CD4-positive, alpha-beta T cell (primary cell): Measurements from ENCODE around the gene ZMYND15. TPM values are rescaled to one million over a fixed set of nuclear protein-coding genes. Genes with fewer than 3 reads are reported as not detected.

Experiments used
- ATAC-seq: fragments of 200-7000 bp; cut with Tn5 transposase; one replicate; pipeline ENCODE4 v1.10.0; 2022; ENCODE audit warnings: mild to moderate bottlenecking; ENCODE audit not compliant: poor library complexity
- CTCF ChIA-PET: fragments of 350-600 bp; sonication (Branson Sonifier 250); formaldehyde crosslinking; loops from one replicate; lab custom pipeline; 2021; ENCODE audit warnings: antibody characterized with exemption, inconsistent platforms; lab: Charles Lee
- POLR2A ChIA-PET: fragments of 350-600 bp; sonication (Branson Sonifier 250); formaldehyde crosslinking; loops from one replicate; lab custom pipeline; 2021; ENCODE audit warnings: antibody characterized with exemption, inconsistent platforms; lab: Charles Lee
- DNase-seq, 14 experiments: peaks; one replicate each; pipeline ENCODE4 v3.0.0-alpha.2; 2013 to 2020; ENCODE audit warnings: mixed read lengths in 2 of 14
- H3K27ac ChIP-seq, 2 donors: one replicate each; pipeline versions ENCODE4 v1.5.1 to v1.7.0; 2013; ENCODE audit warnings: low read length in 2 of 2, low read depth in 1 of 2, mild to moderate bottlenecking in 1 of 2
- H3K27me3 ChIP-seq, 2 experiments: 1 replicate in 1 of 2; 2 replicates in 1 of 2; pipeline versions ENCODE4 v1.6.1 to v1.7.0; 2013; ENCODE audit warnings: low read length in 2 of 2, control low read depth in 1 of 2, mild to moderate bottlenecking in 1 of 2, moderate library complexity in 1 of 2; ENCODE audit not compliant: insufficient read depth in 2 of 2, control insufficient read depth in 1 of 2
- H3K36me3 ChIP-seq: one replicate; pipeline ENCODE4 v1.6.1; 2013; ENCODE audit warnings: low read length, control low read depth; ENCODE audit not compliant: insufficient read depth
- H3K4me1 ChIP-seq: one replicate; pipeline ENCODE4 v1.6.1; 2013; ENCODE audit warnings: low read length, control low read depth; ENCODE audit not compliant: insufficient read depth
- H3K4me3 ChIP-seq: one replicate; pipeline ENCODE4 v1.5.1; 2013; ENCODE audit warnings: mild to moderate bottlenecking, low read length, moderate library complexity
- H3K9me3 ChIP-seq, 2 experiments: 1 replicate in 1 of 2; 2 replicates in 1 of 2; pipeline versions ENCODE4 v1.6.1 to v1.7.0; 2013; ENCODE audit warnings: low read length in 2 of 2, mild to moderate bottlenecking in 2 of 2, control low read depth in 1 of 2, moderate library complexity in 1 of 2; ENCODE audit not compliant: control insufficient read depth in 1 of 2, insufficient read depth in 1 of 2
- H3K27ac Mint-ChIP-seq: one replicate; pipeline ENCODE4 v1.8.0; 2020; ENCODE audit warnings: mixed read lengths
- H3K27me3 Mint-ChIP-seq: one replicate; pipeline ENCODE4 v1.8.0; 2021; ENCODE audit warnings: mixed read lengths
- H3K36me3 Mint-ChIP-seq: one replicate; pipeline ENCODE4 v1.8.0; 2021; ENCODE audit warnings: low read depth, mixed read lengths
- H3K4me1 Mint-ChIP-seq: one replicate; pipeline ENCODE4 v1.8.0; 2021; ENCODE audit warnings: low read depth, mixed read lengths
- H3K4me3 Mint-ChIP-seq: one replicate; pipeline ENCODE4 v1.8.0; 2020; ENCODE audit warnings: mild to moderate bottlenecking, mixed read lengths
- H3K9me3 Mint-ChIP-seq: one replicate; pipeline ENCODE4 v1.8.0; 2020; ENCODE audit warnings: mixed read lengths
- intact Hi-C, 2 experiments: fragments of 100-400 bp; cut with DNase I in 1 of 2; cut with micrococcal nuclease in 1 of 2; formaldehyde crosslinking; loops; one replicate each; pipeline versions ENCODE4 v1.15.1 to v1.9.0; 2023 to 2025; cut with DNase I, micrococcal nuclease
- total RNA-seq, 174 experiments: library from RNA in 2 of 174; stranded (reverse) in 2 of 174; gene quantifications; one replicate each; pipeline ENCODE4 v1.2.3 and lab custom pipeline; 2021 to 2026
- TF ChIP-seq, protein P1 (sequence below): fragments of 200-600 bp; IDR thresholded peaks from one replicate; pipeline ENCODE4 v1.8.0; 2022; ENCODE audit warnings: antibody characterized with exemption, mild to moderate bottlenecking

ZMYND15 gene
- total RNA-seq, 2 experiments from 2014 or later: 3.1 to 3.3 TPM

DNA sequence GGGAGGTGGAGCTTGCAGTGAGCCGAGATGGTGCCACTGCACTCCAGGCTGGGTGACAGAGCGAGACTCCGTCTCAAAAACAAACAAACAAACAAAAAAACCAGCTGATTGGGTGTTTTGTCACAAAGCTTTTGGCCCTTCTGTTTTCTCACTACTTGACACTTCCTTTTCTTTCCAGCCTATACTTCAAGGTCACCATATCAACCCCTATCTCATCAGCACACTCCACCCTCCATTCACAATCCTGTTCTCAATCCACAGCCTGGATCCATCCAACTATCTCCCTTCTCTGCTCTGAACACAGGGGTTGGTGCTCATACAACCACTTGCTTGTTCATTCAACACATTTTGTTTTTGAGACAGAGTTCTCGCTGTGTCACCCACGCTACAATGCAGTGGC, 15.0 kb upstream of the ZMYND15 start:
- Histone ChIP-seq H3K4me3 (no peak overlapping the region), H3K27me3 (no peaks in the 10 kb centered on the region), H3K9me3 (no peaks in the 10 kb centered on the region), H3K36me3 (peaks cover 18% of the 10 kb centered on the region), H3K27ac (no peak overlapping the region), H3K4me1 (peaks cover 3% of the 10 kb centered on the region)
- Mint-ChIP-seq H3K9me3 (no peaks in the 10 kb centered on the region), H3K27ac (no peak overlapping the region), H3K4me1 (peaks cover 7% of the 10 kb centered on the region), H3K36me3 (peaks cover 24% of the 10 kb centered on the region), H3K27me3 (no peaks in the 10 kb centered on the region), H3K4me3 (no peak overlapping the region)
- TF ChIP-seq, protein P1, sequence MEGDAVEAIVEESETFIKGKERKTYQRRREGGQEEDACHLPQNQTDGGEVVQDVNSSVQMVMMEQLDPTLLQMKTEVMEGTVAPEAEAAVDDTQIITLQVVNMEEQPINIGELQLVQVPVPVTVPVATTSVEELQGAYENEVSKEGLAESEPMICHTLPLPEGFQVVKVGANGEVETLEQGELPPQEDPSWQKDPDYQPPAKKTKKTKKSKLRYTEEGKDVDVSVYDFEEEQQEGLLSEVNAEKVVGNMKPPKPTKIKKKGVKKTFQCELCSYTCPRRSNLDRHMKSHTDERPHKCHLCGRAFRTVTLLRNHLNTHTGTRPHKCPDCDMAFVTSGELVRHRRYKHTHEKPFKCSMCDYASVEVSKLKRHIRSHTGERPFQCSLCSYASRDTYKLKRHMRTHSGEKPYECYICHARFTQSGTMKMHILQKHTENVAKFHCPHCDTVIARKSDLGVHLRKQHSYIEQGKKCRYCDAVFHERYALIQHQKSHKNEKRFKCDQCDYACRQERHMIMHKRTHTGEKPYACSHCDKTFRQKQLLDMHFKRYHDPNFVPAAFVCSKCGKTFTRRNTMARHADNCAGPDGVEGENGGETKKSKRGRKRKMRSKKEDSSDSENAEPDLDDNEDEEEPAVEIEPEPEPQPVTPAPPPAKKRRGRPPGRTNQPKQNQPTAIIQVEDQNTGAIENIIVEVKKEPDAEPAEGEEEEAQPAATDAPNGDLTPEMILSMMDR: no peak
- DNase-seq (no peak), ATAC-seq (no peak)
- POLR2A ChIA-PET: no interaction called here
- CTCF ChIA-PET: interaction anchor here (1.1 kb wide), 1 partner anchor 65 kb away, joined by 3 read pairs; no protein-coding TSS in a partner anchor
- intact Hi-C loops: no loop called here

DNA sequence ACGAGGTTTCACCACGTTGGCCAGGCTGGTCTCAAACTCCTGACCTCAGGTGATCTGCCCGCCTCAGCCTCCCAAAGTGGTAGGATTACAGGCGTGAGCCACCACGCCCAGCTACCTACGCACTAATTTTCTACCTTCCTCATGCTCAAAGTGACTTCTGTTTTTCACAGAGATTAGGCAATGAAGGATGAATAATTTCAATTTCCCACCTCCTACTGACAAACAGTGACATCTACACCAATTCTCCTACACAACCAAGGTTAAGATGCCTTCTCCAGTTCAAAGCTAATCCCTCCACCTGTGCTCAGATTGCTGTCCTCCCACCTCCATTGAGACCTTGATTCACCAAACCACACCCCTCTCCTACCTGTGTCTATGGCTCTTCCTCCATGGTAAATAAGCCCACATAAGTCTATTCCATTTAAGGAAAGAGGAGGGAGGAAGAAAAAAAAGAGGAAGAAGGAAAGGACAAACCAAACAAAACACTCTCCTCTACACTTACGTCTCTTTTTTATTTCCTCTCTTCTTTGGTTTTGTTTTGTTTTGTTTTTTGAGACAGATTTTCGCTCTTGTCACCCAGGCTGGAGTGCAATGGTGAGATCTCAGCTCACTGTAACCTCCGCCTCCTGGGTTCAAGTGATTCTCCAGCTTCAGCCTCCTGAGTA, 13.9 kb upstream of the ZMYND15 start:
- no peak overlapping the region for H3K27ac Mint-ChIP-seq
- Histone ChIP-seq H3K27me3 (no peaks in the 10 kb centered on the region), H3K4me1 (peaks cover 9% of the 10 kb centered on the region), H3K9me3 (no peaks in the 10 kb centered on the region), H3K27ac (no peak overlapping the region), H3K36me3 (peaks cover 8% of the 10 kb centered on the region), H3K4me3 (no peak overlapping the region)
- peaks cover 13% of the 10 kb centered on the region for H3K36me3 Mint-ChIP-seq
- CTCF ChIA-PET: no interaction called here
- intact Hi-C loops: no loop called here
- H3K27me3 Mint-ChIP-seq: no peaks in the 10 kb centered on the region
- DNase-seq (no peak), ATAC-seq (no peak)
- POLR2A ChIA-PET: interaction anchor here (1.1 to 1.3 kb wide), 2 partner anchors 11 to 70 kb away, joined by 3 read pairs; partner anchors contain the start of gene PSMB6
- peaks cover 11% of the 10 kb centered on the region for H3K4me1 Mint-ChIP-seq
- no peaks in the 10 kb centered on the region for H3K9me3 Mint-ChIP-seq
- H3K4me3 Mint-ChIP-seq: no peak overlapping the region
- TF ChIP-seq, protein P1: no peak

DNA sequence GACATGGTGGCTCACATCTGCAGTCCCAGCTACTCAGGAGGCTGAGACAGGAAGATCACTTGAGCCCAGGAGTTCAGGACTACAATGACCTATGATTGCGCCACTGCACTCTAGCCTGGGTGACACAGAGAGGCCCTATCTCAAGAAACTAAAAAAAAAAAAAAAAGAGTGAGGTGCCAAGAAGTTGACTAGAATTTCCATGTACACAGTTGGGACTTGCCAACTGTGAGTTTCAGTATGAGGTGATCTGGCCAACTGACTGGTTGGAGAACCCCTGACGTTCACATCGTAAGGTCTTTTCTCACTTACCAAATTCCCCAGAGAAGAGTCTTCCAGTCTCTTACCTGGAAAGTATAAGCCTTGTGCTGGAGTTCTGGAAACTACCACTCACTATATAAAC, 11.5 kb upstream of the ZMYND15 start:
- Mint-ChIP-seq H3K4me1 (peaks cover 16% of the 10 kb centered on the region), H3K36me3 (peaks cover 4% of the 10 kb centered on the region), H3K9me3 (no peaks in the 10 kb centered on the region), H3K27me3 (no peaks in the 10 kb centered on the region), H3K4me3 (no peak overlapping the region), H3K27ac (no peak overlapping the region)
- peak in 2 of 14 experiments; percentile 32 to 51 for DNase-seq
- no peaks in the 10 kb centered on the region for H3K9me3 ChIP-seq
- TF ChIP-seq, protein P1: no peak
- no peak overlapping the region for H3K4me3 ChIP-seq
- H3K27ac ChIP-seq: no peak overlapping the region
- H3K4me1 ChIP-seq: peaks cover 24% of the 10 kb centered on the region
- CTCF ChIA-PET: interaction anchor here (1.9 kb wide), 1 partner anchor 62 kb away, joined by 5 read pairs; no protein-coding TSS in a partner anchor
- POLR2A ChIA-PET: interaction anchor here (1.5 kb wide), 1 partner anchor 17 kb away, joined by 4 read pairs; no protein-coding TSS in a partner anchor
- no peaks in the 10 kb centered on the region for H3K27me3 ChIP-seq
- H3K36me3 ChIP-seq: no peaks in the 10 kb centered on the region
- no peak for ATAC-seq
- intact Hi-C loops: no loop called here
